Lower leg skin (tissue), 3 donors: ENCODE measurements around the gene BRD7.

Experiments
- POLR2A ChIP-seq, 2 donors: fragments of 450-650 bp; IDR thresholded peaks; one replicate each; pipeline ENCODE4 v1.6.1; 2016 to 2017; ENCODE audit warnings: antibody characterized with exemption in 2 of 2, mild to moderate bottlenecking in 1 of 2, moderate library complexity in 1 of 2
- TF ChIP-seq, protein P1 (sequence below), 3 donors: fragments of 450-650 bp; IDR thresholded peaks; one replicate each; pipeline ENCODE4 v1.5.1; 2016; ENCODE audit warnings: antibody characterized with exemption in 3 of 3, mild to moderate bottlenecking in 3 of 3, moderate library complexity in 2 of 3

DNA sequence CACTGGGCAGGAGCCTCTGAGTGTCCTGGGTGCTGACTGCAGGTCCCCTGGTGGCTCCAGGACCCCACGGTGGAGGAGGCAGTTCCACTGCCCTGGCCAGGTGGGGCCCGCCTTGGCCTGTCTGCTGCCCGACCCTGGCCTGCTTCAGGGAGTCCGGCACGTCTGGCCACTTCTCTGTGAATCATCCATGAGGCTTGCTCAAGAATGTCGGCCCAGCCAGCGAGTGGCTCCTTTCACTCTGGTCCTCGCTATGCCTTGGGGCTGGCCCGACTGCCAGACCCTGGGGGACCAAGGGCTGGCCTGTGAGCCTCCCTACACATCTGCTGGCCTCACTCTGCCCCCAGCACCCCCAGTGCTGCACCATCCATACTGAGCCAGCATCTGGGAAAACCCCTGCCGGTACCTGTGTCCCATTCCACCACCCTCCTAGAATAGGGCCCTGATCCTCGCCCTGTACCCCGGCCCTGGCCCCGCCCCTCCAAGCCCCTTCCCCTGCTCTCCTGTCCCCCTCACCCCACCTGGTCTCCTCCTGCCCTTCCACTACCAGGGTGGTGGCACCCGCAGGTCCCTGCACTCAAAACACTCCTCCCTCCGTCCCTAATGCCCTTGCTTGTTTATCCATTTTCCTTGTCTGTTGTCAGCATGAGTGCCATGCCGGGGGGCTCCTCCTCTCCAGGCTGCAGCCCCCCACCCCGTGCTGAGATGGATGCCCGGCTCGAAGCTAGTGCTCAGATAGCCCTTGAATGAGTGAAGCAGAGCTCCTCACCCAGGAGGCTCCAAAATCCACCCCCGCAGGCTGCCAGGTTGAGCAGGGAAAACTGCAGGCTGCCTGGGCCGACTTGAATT lies 66.9 kb downstream of the BRD7 start:
- no peak for TF ChIP-seq POLR2A (IDR thresholded peaks at IDR 0.05)
- TF ChIP-seq, protein P1, sequence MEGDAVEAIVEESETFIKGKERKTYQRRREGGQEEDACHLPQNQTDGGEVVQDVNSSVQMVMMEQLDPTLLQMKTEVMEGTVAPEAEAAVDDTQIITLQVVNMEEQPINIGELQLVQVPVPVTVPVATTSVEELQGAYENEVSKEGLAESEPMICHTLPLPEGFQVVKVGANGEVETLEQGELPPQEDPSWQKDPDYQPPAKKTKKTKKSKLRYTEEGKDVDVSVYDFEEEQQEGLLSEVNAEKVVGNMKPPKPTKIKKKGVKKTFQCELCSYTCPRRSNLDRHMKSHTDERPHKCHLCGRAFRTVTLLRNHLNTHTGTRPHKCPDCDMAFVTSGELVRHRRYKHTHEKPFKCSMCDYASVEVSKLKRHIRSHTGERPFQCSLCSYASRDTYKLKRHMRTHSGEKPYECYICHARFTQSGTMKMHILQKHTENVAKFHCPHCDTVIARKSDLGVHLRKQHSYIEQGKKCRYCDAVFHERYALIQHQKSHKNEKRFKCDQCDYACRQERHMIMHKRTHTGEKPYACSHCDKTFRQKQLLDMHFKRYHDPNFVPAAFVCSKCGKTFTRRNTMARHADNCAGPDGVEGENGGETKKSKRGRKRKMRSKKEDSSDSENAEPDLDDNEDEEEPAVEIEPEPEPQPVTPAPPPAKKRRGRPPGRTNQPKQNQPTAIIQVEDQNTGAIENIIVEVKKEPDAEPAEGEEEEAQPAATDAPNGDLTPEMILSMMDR (IDR thresholded peaks at IDR 0.05) = no peak
